OCI-LY7 (cell line): ENCODE results near the gene ACBD6. TPM values are rescaled to one million over a fixed set of nuclear protein-coding genes. Genes with fewer than 3 reads are reported as not detected.

Source experiments
- BruUV-seq: library from RNA; stranded (reverse); fragments of 400-500 nt; replicated peaks from 2 replicates; lab custom pipeline; 2021; lab: Mats Ljungman, UMichigan
- CTCF ChIA-PET: fragments of 300-600 bp; sonication (Branson Sonifier 250); formaldehyde crosslinking; loops from one replicate; lab custom pipeline; 2022; ENCODE audit warnings: antibody characterized with exemption; ENCODE audit not compliant: unreplicated experiment; lab: Charles Lee
- POLR2A ChIA-PET: fragments of 300-600 bp; sonication (Branson Sonifier 250); formaldehyde crosslinking; loops from one replicate; lab custom pipeline; 2022; ENCODE audit warnings: antibody characterized with exemption; lab: Charles Lee
- DNase-seq: peaks from one replicate; pipeline ENCODE4 v3.0.0-alpha.2; 2015; ENCODE audit warnings: low spot score
- H2AFZ ChIP-seq: fragments of 200-600 bp; sonication (generic), shearing (Covaris generic); 2 replicates; pipeline ENCODE4 v1.6.1; 2014; ENCODE audit warnings: mild to moderate bottlenecking, antibody characterized with exemption, low read length, moderate library complexity
- H3K27ac ChIP-seq: fragments of 200-600 bp; sonication (generic); 2 replicates; pipeline ENCODE4 v1.5.1; 2014; ENCODE audit warnings: mixed run types, low read depth, mild to moderate bottlenecking, moderate library complexity, low read length, inconsistent platforms; ENCODE audit not compliant: poor library complexity, severe bottlenecking
- H3K36me3 ChIP-seq: fragments of 200-600 bp; sonication (generic); 2 replicates; pipeline ENCODE4 v1.6.1; 2014; ENCODE audit warnings: mild to moderate bottlenecking, antibody characterized with exemption, low read length, moderate library complexity, mixed read lengths; ENCODE audit not compliant: insufficient read depth
- H3K4me1 ChIP-seq: fragments of 200-600 bp; sonication (generic); 2 replicates; pipeline ENCODE4 v1.5.1; 2014; ENCODE audit warnings: mild to moderate bottlenecking, low read length; ENCODE audit not compliant: insufficient read depth, poor library complexity, severe bottlenecking
- H3K4me2 ChIP-seq: fragments of 200-600 bp; sonication (generic); 2 replicates; pipeline ENCODE4 v1.6.1; 2014; ENCODE audit warnings: mild to moderate bottlenecking, low read length
- H3K4me3 ChIP-seq: fragments of 200-600 bp; sonication (generic); 2 replicates; pipeline ENCODE4 v1.5.1; 2014; ENCODE audit warnings: mild to moderate bottlenecking, low read depth, low read length; ENCODE audit not compliant: poor library complexity, severe bottlenecking
- H3K79me2 ChIP-seq: fragments of 200-600 bp; sonication (generic); 2 replicates; pipeline ENCODE4 v1.6.1; 2016; ENCODE audit warnings: low read depth, mild to moderate bottlenecking, low read length, moderate library complexity, mixed read lengths; ENCODE audit not compliant: insufficient read depth
- H3K9me2 ChIP-seq: fragments of 200-600 bp; sonication (generic); 2 replicates; pipeline ENCODE4 v1.6.1; 2016; ENCODE audit warnings: mild to moderate bottlenecking, low read length, mixed read lengths; ENCODE audit not compliant: insufficient read depth
- H3K9me3 ChIP-seq: fragments of 200-600 bp; sonication (generic); 2 replicates; pipeline ENCODE4 v1.6.1; 2014; ENCODE audit warnings: mild to moderate bottlenecking, mixed run types, low read length, mixed read lengths
- H4K20me1 ChIP-seq: fragments of 200-600 bp; sonication (generic); 2 replicates; pipeline ENCODE4 v1.6.1; 2014; ENCODE audit warnings: mild to moderate bottlenecking, antibody characterized with exemption, low read length, moderate library complexity, mixed read lengths; ENCODE audit not compliant: insufficient read depth
- EZH2phosphoT487 ChIP-seq: fragments of 200-600 bp; sonication (generic); IDR thresholded peaks from 2 replicates; pipeline ENCODE4 v1.6.1; 2018; ENCODE audit warnings: low read depth, borderline replicate concordance, mild to moderate bottlenecking, mixed run types, antibody characterized with exemption, low read length, moderate library complexity, mixed read lengths
- intact Hi-C: fragments of 100-400 bp; cut with micrococcal nuclease; formaldehyde crosslinking; loops from one replicate; pipeline ENCODE4 v1.10.0; 2022; ENCODE audit not compliant: unreplicated experiment
- total RNA-seq, 2 experiments: library from RNA; depleted of rRNA in 1 of 2; stranded (reverse); fragments of >200 nt in 1 of 2; shearing (Covaris generic) in 1 of 2; gene quantifications; 2 replicates each; pipeline ENCODE4 v1.2.3, GENCODE V29; 2014 to 2022
- TF ChIP-seq, protein P1 (sequence below): fragments of 200-600 bp; sonication (generic); conservative IDR thresholded peaks from 2 replicates; pipeline ENCODE4 v1.5.1; 2014; ENCODE audit warnings: mild to moderate bottlenecking, antibody characterized with exemption, low read length, moderate library complexity, mixed read lengths

The ACBD6 gene
- total RNA-seq, 2 experiments from 2014 or later: 61.2 to 78.4 TPM

GRCh38 chr1:180257486-180257885 is 244.9 kb downstream of the ACBD6 start:
- Histone ChIP-seq H3K4me3 (no peak overlapping the region), H4K20me1 (no peaks in the 10 kb centered on the region), H3K27ac (no peak overlapping the region), H3K9me2 (no peaks in the 10 kb centered on the region), H3K36me3 (no peaks in the 10 kb centered on the region), H2AFZ (no peak overlapping the region), H3K79me2 (no peaks in the 10 kb centered on the region), H3K4me2 (no peak overlapping the region), H3K4me1 (no peaks in the 10 kb centered on the region), H3K9me3 (no peaks in the 10 kb centered on the region)
- TF ChIP-seq, protein P1, sequence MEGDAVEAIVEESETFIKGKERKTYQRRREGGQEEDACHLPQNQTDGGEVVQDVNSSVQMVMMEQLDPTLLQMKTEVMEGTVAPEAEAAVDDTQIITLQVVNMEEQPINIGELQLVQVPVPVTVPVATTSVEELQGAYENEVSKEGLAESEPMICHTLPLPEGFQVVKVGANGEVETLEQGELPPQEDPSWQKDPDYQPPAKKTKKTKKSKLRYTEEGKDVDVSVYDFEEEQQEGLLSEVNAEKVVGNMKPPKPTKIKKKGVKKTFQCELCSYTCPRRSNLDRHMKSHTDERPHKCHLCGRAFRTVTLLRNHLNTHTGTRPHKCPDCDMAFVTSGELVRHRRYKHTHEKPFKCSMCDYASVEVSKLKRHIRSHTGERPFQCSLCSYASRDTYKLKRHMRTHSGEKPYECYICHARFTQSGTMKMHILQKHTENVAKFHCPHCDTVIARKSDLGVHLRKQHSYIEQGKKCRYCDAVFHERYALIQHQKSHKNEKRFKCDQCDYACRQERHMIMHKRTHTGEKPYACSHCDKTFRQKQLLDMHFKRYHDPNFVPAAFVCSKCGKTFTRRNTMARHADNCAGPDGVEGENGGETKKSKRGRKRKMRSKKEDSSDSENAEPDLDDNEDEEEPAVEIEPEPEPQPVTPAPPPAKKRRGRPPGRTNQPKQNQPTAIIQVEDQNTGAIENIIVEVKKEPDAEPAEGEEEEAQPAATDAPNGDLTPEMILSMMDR: no peak
- TF ChIP-seq EZH2phosphoT487: no peak
- DNase-seq: no peak
- CTCF ChIA-PET: no interaction called here
- no TSS peak for BruUV-seq
- POLR2A ChIA-PET: no interaction called here
- intact Hi-C loops: no loop called here

- POLR2A ChIA-PET: no interaction called here
- BruUV-seq: no TSS peak
- Histone ChIP-seq H3K79me2 (no peaks in the 10 kb centered on the region), H2AFZ (no peak overlapping the region), H3K36me3 (no peaks in the 10 kb centered on the region), H3K9me2 (no peaks in the 10 kb centered on the region), H3K9me3 (no peaks in the 10 kb centered on the region), H3K4me2 (no peak overlapping the region), H3K4me3 (no peak overlapping the region), H3K4me1 (no peaks in the 10 kb centered on the region), H3K27ac (no peak overlapping the region), H4K20me1 (no peaks in the 10 kb centered on the region)
- TF ChIP-seq, protein P1: no peak
- no peak for TF ChIP-seq EZH2phosphoT487
- CTCF ChIA-PET: no interaction called here
- no peak for DNase-seq
- intact Hi-C loops: no loop called here
These were observed 245.4 kb downstream of the ACBD6 start for GRCh38 chr1:180257028-180257386.

- Histone ChIP-seq H3K9me3 (no peaks in the 10 kb centered on the region), H3K79me2 (no peaks in the 10 kb centered on the region), H3K27ac (no peak overlapping the region), H2AFZ (no peak overlapping the region), H4K20me1 (no peaks in the 10 kb centered on the region), H3K4me3 (no peak overlapping the region), H3K9me2 (no peaks in the 10 kb centered on the region), H3K4me2 (no peak overlapping the region), H3K4me1 (no peaks in the 10 kb centered on the region), H3K36me3 (no peaks in the 10 kb centered on the region)
- no peak for DNase-seq
- no TSS peak for BruUV-seq
- TF ChIP-seq EZH2phosphoT487: no peak
- TF ChIP-seq, protein P1: no peak
- CTCF ChIA-PET: no interaction called here
- POLR2A ChIA-PET: no interaction called here
- intact Hi-C loops: no loop called here
These were observed 245.9 kb downstream of the ACBD6 start for GRCh38 chr1:180256341-180257027.
